DOHH2 (cell line): ENCODE measurements around the gene KLK7.

ENCODE experiments used
- CTCF ChIP-seq: fragments of 200-600 bp; sonication (generic); IDR thresholded peaks from one replicate; pipeline ENCODE4 v1.5.1; 2014; ENCODE audit warnings: antibody characterized with exemption, mild to moderate bottlenecking, low read depth, low read length; ENCODE audit not compliant: poor library complexity, severe bottlenecking
- EZH2phosphoT487 ChIP-seq: fragments of 200-600 bp; sonication (generic); IDR thresholded peaks from 2 replicates; pipeline ENCODE4 v1.6.1; 2017; ENCODE audit warnings: borderline replicate concordance, mild to moderate bottlenecking, antibody characterized with exemption, low read length, moderate library complexity, mixed read lengths

GRCh38 chr19:51030631-51031030, 46.9 kb upstream of the KLK7 start:
- TF ChIP-seq CTCF (no peak), EZH2phosphoT487 (no peak)
